NCI-H2171 treated with DMSO at 0.1 percent for 48 hours (cell line): ENCODE results near the gene KCNAB1.
A peak's percentile ranks its signal among the peaks of the same experiment; 100 is the strongest.

ENCODE experiments used
- DNase-seq: peaks from one replicate; lab custom pipeline; 2025; lab: John Stamatoyannopoulos, UW

The KCNAB1 gene

GRCh38 chr3:156323466-156323865 is 203.1 kb downstream of the KCNAB1 start:
- DNase-seq = no peak

DNA sequence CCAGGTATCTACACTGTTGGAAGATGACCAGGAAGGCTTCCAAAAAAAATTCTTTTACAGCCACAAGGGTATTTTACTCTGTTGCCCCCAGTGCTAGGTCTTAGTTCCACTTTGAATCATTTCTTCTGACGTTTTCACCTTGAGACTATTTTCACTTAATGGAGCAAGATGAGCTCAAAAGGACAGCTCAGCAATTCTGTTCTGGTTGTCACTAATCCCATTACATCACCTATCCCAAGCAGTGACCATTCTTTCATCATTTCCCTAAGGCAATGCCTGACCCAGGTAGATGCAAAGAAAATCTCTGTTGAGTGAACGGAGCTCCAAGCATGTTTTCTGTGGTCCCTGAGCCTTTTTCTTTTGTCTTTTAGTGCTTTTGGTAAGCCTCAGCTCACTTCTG is 210.0 kb downstream of the KCNAB1 start:
- DNase-seq = no peak

DNA sequence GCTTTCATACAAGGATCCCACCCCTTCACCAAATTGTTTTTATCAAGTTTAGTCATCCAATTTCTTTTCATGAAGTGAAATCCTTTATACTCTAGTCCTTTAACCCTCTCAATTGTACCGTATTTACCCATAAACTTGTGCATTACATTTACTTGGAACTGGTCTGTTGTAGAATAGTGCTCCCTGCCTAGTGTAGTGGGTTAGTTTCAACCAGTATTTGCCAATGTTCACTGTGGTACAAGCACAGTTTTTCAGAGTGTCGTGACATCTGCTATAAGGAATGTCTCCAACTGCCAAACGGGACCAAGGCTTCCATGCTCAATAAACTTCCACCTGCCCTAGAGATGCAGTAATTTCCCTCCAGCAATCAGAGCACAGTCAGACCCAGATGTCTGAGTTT is 211.9 kb downstream of the KCNAB1 start:
- peak; percentile 14 for DNase-seq

DNA sequence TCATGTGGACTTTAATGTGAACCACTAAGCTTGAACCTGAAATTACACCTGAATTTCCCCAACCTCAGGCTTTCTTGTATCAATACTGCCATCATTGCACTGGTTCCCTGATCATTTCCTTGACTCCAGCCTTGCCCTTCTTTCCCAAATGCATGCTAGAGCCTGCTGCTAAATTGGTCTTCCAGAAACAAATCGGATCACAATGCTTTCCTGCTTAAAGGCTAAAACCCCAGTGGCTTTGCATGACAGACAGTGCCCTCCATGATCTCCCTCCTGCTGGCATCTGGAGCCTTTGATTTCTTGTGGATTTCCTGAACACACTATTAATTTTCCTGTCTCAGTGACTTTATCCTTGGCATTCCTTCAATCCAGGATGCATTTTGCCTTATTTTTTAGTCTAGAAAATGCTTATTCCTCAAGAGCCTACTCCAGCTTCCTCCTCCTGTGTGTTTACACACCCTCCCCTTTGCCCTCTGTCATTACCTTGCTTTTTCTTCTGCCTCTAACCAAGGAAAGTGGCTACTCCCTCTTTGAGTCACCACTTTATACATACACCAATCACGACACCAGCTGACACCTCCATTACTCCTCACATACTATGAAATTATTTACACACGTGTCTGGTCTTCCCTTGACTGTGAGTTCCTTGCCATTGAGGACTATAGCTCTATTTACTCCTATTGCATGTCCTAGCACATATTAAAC is 214.6 kb downstream of the KCNAB1 start:
- no peak for DNase-seq

- DNase-seq = no peak
These were observed 219.1 kb downstream of the KCNAB1 start for GRCh38 chr3:156339491-156339890.

- no peak for DNase-seq
These were observed 221.0 kb downstream of the KCNAB1 start for GRCh38 chr3:156341332-156341731.

- DNase-seq = no peak
These were observed 221.5 kb downstream of the KCNAB1 start for GRCh38 chr3:156341831-156342416.

DNA sequence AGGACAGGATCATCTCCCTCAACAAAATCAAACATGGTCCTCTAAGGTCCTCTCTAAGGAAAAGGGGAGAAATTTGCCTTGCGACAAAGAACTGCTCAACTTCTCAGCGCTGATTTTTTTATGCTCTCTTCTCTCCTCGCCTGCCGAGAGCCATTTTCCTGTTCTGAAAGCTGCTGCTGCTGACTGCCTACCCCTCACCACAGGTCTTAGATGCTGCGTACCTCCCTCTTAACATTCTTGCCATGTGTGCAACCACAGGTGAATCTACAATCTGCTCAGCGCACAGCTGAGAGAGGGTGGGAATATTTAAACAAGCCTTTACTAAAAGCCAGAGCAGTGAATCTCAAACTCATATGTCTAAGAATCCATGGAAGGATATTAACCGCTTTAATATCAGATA is 223.8 kb downstream of the KCNAB1 start:
- no peak for DNase-seq

- no peak for DNase-seq
These were observed 228.7 kb downstream of the KCNAB1 start for GRCh38 chr3:156349111-156349510.

DNA sequence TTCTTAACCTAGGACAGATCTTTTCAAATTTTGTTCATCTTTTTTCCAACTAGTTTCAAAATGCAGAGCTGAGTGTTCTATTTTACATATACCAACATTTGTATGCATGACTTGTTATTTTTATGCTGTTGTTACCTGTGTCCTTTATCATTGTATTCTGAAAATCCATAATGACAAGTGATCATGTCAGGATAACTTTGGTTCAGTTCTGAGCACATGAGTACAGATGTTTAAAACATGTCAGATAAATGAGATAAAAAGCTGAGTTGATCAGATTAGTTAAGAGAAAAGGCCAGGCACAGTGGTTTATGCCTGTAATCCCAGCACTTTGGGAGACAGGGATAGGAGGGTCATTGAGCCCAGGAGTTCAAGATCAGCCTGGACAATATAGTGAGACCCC is 229.6 kb downstream of the KCNAB1 start:
- DNase-seq = no peak

DNA sequence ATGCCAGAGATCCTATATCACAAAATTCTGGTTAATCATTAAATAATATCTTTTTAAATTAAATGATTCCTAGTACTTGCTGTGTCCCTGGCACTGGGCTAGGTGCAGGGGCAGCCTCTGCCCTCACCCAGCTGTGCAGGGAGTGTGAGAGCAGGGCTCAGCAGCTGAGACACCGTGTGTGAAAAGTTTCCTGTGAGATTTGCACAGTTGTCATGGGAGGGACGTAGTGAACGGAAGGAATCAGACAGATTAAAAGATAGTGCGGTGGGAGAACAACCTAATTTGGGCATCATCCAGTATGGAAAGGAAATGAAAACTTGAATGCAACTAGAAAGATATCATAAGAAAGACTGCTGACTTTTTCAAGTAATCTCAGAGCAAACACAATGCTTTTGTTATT is 230.4 kb downstream of the KCNAB1 start:
- no peak for DNase-seq

DNA sequence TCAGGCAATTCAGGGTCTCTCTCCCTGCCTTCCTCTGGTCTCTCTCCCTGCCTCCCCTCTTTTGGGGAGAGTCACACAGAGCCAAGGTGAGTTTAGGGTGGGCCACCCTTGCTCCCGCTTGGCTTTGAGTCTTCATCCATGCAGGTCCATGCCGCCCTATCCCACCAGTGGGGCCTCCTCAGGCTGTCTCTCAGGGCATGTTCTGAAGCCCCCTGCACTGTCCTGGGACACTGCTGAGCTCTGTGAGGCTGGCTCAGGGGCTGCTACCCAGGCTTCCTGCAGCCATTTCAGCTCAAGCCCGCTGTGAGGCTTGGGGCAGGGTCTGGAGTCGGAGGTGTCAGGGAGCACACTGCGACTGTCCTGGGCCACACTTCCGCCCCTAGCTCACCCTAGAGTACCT is 231.4 kb downstream of the KCNAB1 start:
- no peak for DNase-seq

DNA sequence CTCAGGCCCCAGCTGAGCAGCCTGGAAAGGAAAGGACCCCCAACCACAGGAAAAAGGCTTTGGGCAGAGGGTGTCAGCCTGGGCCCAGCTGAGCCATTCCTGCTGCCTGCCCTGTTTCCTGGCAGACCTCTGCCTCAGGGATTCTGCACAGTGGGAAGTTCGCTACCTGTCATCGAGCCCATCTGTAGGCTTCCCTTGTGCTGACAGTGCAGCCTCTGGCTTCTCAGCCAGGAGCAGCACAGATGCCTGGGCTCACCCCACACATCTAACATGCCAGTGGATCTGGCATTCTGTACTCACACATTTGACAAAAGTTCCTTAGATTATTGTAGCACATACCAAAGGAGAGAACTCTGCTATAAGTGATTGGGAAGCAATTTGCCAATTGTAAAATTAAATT is 232.3 kb downstream of the KCNAB1 start:
- DNase-seq = no peak

DNA sequence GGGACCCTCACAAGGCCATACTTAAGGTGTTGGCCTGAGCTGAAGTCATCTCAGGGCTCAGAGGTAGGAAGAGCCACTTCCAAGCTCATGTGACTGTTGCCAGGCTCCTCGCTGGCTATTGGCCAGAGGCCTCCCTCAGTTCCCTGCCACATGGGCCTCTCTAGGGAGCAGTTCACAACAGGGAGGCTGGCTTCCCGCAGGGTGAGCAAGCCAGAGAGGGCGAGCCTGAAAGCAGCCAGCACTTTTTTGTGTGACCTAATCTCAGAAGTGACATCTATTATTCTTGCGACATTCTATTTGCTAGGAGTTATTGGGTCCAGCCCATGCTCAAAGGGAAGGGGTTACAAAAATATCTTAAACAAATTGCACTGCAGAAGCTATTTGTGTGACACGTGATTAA is 233.2 kb downstream of the KCNAB1 start:
- DNase-seq = peak; percentile 19

- no peak for DNase-seq
These were observed 236.4 kb downstream of the KCNAB1 start for GRCh38 chr3:156356537-156357363.

DNA sequence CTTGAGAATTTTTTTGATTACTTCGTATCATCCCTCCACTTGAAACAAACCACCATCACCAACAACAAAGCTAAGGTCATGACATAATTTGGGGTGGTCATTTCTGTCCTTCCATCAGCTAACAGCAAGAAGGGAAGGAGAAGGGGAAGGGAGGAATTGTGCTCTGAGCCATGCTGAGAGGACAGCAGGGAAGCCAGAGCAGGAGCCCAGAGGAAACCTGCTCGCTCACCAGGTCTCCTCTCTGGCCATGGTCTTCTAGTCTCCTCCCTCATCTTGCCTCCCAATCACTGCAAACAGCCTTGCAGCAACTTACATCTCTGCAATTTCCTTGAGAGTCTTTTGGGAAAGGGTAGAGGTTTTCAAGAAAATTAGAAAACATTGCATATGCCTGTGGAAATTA is 237.9 kb downstream of the KCNAB1 start:
- DNase-seq = no peak

DNA sequence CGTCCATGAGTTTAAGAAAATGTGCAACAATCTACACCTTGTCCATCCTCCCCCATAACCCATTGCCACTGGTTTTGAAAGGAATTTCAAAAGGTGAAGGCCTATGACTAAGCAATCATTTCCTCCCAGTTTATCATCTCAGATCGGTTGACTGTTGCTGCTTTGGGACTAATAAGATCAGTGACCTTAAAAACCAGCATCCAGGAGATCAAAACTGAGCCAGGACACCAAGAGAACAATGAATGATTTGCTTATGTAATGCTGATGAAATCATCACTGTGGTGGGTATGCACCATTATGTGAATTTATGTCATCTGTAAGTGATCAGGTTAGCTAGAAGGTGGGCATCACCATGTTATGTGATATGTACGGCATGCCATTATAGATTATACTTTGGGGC is 239.0 kb downstream of the KCNAB1 start:
- no peak for DNase-seq

GRCh38 chr3:156360083-156360482 is 239.7 kb downstream of the KCNAB1 start:
- no peak for DNase-seq

DNA sequence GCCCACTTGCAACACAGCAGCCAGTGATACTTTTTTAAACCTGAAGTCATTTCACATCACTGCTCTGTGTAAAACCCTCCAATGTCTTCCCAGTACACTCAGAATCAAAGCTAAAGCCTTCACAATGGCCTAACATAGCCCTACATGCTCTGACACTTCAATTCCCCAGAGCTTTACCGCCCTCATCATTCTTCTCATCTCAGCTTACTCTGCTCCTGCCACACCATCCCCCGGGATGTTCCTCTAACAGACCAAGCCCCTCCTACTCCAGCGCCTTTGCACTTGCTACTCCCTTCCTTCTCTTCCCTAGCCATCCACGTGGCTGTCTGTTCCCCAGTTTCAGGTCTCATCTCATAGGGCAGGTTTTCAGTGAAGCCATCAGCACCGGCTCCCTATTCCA is 240.6 kb downstream of the KCNAB1 start:
- DNase-seq = peak; percentile 73

GRCh38 chr3:156366559-156366958 is 246.2 kb downstream of the KCNAB1 start:
- DNase-seq = no peak

GRCh38 chr3:156368189-156368588 is 247.8 kb downstream of the KCNAB1 start:
- DNase-seq = no peak

- DNase-seq = no peak
These were observed 251.3 kb downstream of the KCNAB1 start for GRCh38 chr3:156371701-156372100.

- DNase-seq = no peak
These were observed 252.7 kb downstream of the KCNAB1 start for GRCh38 chr3:156373095-156373494.
